Measurements from ENCODE around the gene GJC1.

GJC1 gene

GRCh38 chr17:44801880-44802279 lies 28.2 kb downstream of the GJC1 start:
- DNase-seq (ENCODE audit: low spot score): no peak

- DNase-seq (ENCODE audit: low spot score): no peak
Measured at GRCh38 chr17:44798356-44798755, 31.7 kb downstream of the GJC1 start.

DNA sequence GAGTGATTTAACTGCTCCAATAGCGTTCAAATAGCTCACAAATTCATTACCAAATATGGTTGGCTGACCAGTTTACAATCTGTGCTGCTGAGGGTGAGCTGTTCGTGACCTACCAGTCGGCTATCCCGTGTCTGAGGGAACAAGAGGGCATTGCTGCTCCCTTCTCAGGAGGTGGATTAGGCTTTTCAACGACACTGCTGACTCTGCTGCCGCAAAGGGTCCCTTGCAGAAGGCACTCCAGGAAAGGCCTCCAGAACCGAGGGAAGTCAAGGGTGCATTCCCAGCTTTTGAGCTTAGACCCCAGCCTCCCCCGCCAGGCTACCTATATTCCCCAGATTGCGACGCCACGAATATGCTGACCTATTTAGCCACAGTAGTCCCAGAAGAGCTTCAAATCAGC lies 32.3 kb downstream of the GJC1 start:
- no peak for DNase-seq (ENCODE audit: low spot score)

DNA sequence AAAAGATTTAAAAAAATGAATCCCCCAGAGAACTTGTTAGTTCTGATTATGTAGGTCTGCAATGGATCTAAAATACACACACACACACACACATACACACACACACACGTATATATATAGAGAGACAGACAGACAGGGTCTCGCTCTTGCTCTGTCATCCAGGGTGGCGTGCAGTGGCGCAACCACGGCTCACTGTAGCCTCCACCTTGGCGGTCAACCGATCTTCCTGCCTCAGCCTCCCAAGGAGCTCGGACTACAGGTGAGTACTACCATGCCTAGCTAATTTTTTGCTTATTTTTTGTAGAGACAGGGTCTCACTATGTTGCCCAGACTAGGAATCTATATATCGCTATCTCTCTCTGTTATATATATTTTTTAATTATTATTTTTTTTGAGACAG lies 33.4 kb downstream of the GJC1 start:
- no peak for DNase-seq (ENCODE audit: low spot score)

GRCh38 chr17:44795928-44796327 lies 34.2 kb downstream of the GJC1 start:
- DNase-seq (ENCODE audit: low spot score): no peak

DNA sequence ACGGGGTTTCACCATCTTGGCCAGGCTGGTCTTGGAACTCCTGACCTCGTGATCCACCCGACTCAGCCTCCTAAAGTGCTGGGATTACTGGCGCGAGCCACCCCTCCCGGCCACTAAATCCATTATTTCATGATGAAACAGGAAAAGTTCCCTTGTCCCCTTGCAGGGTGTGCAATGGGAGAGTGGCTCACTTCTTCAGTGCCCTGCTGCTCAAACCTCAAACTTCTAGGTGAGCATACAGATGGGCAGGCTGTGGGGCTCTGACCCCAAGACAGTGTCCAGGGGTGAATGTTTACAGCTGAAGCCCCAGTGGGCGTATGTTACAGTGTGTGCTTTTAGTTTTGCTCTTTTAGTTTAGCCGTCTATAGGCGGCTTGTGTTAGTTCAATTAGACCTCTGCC lies 34.7 kb downstream of the GJC1 start:
- no peak for DNase-seq (ENCODE audit: low spot score)

- peak; percentile 59 for DNase-seq (ENCODE audit: low spot score)
Measured at GRCh38 chr17:44794851-44795413, 35.2 kb downstream of the GJC1 start.

GRCh38 chr17:44793885-44794842 lies 35.9 kb downstream of the GJC1 start:
- DNase-seq (ENCODE audit: low spot score): no peak

GRCh38 chr17:44792276-44792675 lies 37.8 kb downstream of the GJC1 start:
- DNase-seq (ENCODE audit: low spot score): no peak

- DNase-seq (ENCODE audit: low spot score): no peak
Measured at GRCh38 chr17:44788139-44788538, 41.9 kb downstream of the GJC1 start.

DNA sequence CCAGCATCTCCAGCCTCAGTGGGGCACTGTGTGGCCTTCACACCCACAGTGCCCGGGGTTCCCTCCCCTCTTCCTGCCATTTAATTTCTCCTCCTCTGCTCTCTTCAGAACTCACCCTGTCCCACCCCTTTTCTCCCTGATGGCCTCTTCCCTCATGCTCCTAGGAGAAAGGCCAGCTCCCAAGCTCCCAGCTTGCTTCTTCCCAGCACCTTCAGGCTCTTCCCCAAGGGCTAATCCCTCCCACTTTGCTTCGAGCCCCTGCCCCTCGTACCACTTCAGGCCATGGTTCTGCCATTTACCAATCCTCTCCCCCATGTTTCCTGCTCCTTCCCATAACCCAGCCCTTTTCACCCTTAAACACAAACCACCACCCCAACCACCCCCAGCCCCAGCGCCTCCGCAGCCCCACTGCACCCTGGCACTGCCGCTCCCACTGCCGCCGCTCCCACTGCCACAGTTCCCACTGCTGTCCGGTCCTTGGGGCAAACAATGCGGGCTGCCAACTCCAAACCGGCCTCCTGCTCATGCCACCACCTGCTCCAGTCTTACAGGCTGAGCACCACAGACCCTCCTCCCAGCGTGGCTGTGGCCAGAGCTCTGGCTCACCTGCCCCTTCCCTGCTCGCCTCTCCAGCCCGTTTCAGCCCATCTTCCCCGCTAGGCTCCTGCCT lies 42.7 kb downstream of the GJC1 start:
- no peak for DNase-seq (ENCODE audit: low spot score)

- DNase-seq (ENCODE audit: low spot score): no peak
Measured at GRCh38 chr17:44786551-44787081, 43.5 kb downstream of the GJC1 start.

- DNase-seq (ENCODE audit: low spot score): no peak
Measured at GRCh38 chr17:44785921-44786320, 44.2 kb downstream of the GJC1 start.

DNA sequence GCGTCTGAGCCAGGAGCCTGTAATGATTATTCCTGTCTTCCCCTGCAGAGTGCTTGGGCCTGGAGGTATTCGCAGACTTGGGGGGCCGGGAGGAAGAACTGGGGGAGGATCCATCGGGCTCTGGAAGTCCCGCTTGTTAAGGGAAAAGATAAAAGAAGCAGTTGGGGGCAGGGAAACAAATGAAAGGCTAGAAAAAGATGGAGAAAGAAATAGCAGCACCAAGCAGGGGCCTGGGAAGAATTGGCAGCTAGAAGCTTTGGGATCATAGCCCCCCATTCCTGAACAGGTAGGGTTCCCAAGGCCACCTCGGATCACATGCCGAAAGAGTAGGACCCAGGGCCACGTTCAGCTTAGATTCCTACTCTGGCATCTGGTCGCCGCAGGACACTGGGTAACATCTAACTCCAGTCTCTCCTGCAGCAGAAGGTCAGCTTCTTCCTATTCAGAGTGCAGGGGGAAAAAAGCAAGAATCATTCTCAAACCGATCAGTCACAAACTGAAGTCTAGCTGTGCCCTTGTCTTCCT lies 47.7 kb downstream of the GJC1 start:
- DNase-seq (ENCODE audit: low spot score): no peak

- DNase-seq (ENCODE audit: low spot score): no peak
Measured at GRCh38 chr17:44781551-44782325, 48.3 kb downstream of the GJC1 start.

DNA sequence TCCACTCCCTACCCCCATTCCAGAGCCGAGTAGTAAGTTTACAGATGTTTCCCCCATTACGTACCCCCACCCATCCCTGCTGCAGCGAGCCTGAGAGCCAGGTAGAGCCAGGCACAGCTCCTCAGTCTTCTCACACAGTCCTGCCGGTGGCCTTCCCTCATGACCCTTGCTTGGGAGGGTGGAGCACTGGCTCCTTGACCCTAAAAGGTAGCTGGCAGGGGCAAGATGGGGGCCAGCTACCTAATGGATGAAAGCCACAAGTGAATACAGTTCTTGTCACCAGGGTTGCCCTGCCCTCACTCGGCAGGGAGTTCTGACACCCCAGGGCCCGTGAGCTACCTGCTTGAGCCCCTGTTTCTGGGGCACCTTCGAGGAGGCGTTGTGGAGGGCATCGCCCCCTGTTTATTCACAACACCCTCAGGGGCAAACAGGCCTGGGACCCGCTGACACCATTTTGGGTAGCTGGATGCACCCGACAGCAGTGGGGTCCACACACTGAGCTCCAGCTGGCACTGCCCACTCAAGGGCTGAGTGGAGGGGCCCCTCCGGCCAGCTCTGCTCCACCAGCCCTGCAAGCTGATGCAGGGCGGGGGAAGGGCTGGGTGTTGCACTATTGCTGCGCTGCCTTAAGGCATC lies 49.1 kb downstream of the GJC1 start:
- DNase-seq (ENCODE audit: low spot score): no peak

GRCh38 chr17:44780161-44780560 lies 49.9 kb downstream of the GJC1 start:
- DNase-seq (ENCODE audit: low spot score): no peak

GRCh38 chr17:44779211-44780025 lies 50.7 kb downstream of the GJC1 start:
- DNase-seq (ENCODE audit: low spot score): peak; percentile 93

DNA sequence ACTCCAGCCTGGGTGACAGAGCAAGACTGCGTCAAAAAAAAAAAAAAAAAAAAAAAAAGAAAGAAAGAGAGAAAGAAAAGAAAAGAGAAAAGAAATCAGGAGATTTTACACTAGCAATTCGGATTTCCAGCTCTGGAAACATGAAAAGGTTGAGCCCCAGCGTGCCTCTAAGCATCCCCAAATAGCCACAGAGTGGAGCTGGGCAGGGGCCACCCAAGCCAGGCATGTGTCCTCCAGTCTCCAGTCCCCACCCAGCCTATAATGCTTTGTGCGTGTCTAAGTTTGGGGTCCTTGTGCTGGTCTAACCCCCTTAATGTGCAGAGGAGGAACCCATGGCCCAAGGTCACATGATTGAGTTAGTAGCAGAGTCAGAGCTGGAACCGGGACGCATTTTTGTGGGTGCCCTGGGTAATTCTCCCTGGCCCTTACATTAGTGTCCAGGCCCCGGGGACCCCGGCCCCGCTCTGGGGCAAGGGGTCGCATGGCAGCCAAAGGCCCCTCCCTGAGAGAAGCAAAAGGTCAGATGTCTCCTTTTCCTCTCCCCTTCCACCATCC lies 51.4 kb downstream of the GJC1 start:
- DNase-seq (ENCODE audit: low spot score): no peak
